Transverse colon (tissue), 4 donors: Measurements from ENCODE around the gene GTF2H3. TPM values are rescaled to one million over a fixed set of nuclear protein-coding genes. Genes with fewer than 3 reads are reported as not detected.
"Not testable (repeated sequence)": the region's sequence is repeated elsewhere in the genome, so short reads cannot be mapped to it uniquely, and the experiment has no call there.

Experiments
- DNase-seq: peaks from one replicate; pipeline ENCODE4 v3.0.0-alpha.2; 2019
- H3K27ac ChIP-seq, 4 donors: fragments of 200-600 bp; sonication (generic); 2 replicates each; pipeline ENCODE4 v1.5.1; 2016 to 2018; ENCODE audit warnings: inconsistent platforms in 4 of 4
- H3K27me3 ChIP-seq: fragments of 200-600 bp; sonication (generic); 2 replicates; pipeline ENCODE4 v1.5.1; 2017; ENCODE audit warnings: inconsistent platforms
- H3K36me3 ChIP-seq, 4 donors: fragments of 200-600 bp; sonication (generic); 2 replicates each; pipeline ENCODE4 v1.5.1; 2017 to 2019; ENCODE audit warnings: inconsistent platforms in 4 of 4
- H3K4me1 ChIP-seq, 4 donors: fragments of 200-600 bp; sonication (generic); 2 replicates each; pipeline ENCODE4 v1.5.1; 2017 to 2020; ENCODE audit warnings: inconsistent platforms in 4 of 4
- H3K4me3 ChIP-seq, 4 donors: fragments of 200-600 bp; sonication (generic); 1 replicate in 1 of 4; 2 replicates in 3 of 4; pipeline versions ENCODE4 v1.5.1 to v1.6.1; 2017 to 2019; ENCODE audit warnings: inconsistent platforms in 4 of 4
- H3K9me3 ChIP-seq, 2 donors: fragments of 200-600 bp; sonication (generic); 2 replicates each; pipeline ENCODE4 v1.5.1; 2017 to 2019; ENCODE audit warnings: inconsistent platforms in 2 of 2
- CTCF ChIP-seq, 5 experiments: fragments of 200-600 bp in 3 of 5; fragments of 450-650 bp in 2 of 5; sonication (generic) in 3 of 5; IDR thresholded peaks; 1 replicate in 2 of 5; 2 replicates in 3 of 5; pipeline ENCODE4 v1.5.1; 2016 to 2017; ENCODE audit warnings: antibody characterized with exemption in 5 of 5, inconsistent platforms in 3 of 5, mild to moderate bottlenecking in 2 of 5, moderate library complexity in 1 of 5
- EP300 ChIP-seq: sonication (generic); formaldehyde crosslinking; IDR thresholded peaks from one replicate; pipeline ENCODE4 v1.6.1; 2017; ENCODE audit warnings: antibody characterized with exemption, low read depth
- POLR2A ChIP-seq: fragments of 450-650 bp; IDR thresholded peaks from one replicate; pipeline ENCODE4 v1.6.1; 2016; ENCODE audit warnings: antibody characterized with exemption, mild to moderate bottlenecking, moderate library complexity
- POLR2AphosphoS5 ChIP-seq, 3 donors: sonication (generic); formaldehyde crosslinking; IDR thresholded peaks; one replicate each; pipeline ENCODE4 v1.6.1; 2016; ENCODE audit warnings: antibody characterized with exemption in 3 of 3
- WGBS, 2 donors: methylation state at CpG; one replicate each; pipeline ENCODE4 v1.1.5; 2018; ENCODE audit warnings: low coverage in 1 of 2; 5-methylcytosine and 5-hydroxymethylcytosine counted together
- in situ Hi-C, 4 donors: fragments of 200-750 bp; cut with MboI; loops; one replicate each; pipeline versions ENCODE4 v1.15.0 to v1.15.1; 2017; ENCODE audit warnings: low sequenced_read_pairs in 3 of 4, low pct_ligation_motif_present in 1 of 4, low pct_unique_long_range_greater_than_20kb in 1 of 4
- intact Hi-C: fragments of 100-400 bp; cut with DNase I; formaldehyde crosslinking; loops from one replicate; pipeline ENCODE4 v1.15.1; 2023; ENCODE audit warnings: low total_unique reads
- total RNA-seq, 4 donors: library from RNA; depleted of rRNA; stranded (reverse); fragments of >200 nt; gene quantifications; one replicate each; pipeline ENCODE4 v1.1.0, GENCODE V29; 2016

The GTF2H3 gene
- total RNA-seq, 4 donors from 2014 or later, result 2.6 to 14.3 (median 11.6) TPM

- intact Hi-C loops, result no loop called here
- in situ Hi-C loops, result no loop called here
- no peaks in the 10 kb centered on the region for H3K9me3 ChIP-seq
- H3K27me3 ChIP-seq, result no peaks in the 10 kb centered on the region
- H3K27ac ChIP-seq, result peak overlapping the region; percentile 87 to 93 (median 89)
- peaks cover 0 to 6% (median 3%) of the 10 kb centered on the region in 4 donors for H3K36me3 ChIP-seq
- WGBS, 2 donors, result 5 to 11% methylated on average over 6 to 7 of the region's 7 CpGs
- TF ChIP-seq EP300 (no peak), POLR2AphosphoS5 (IDR thresholded peaks at IDR 0.05) (no peak), CTCF (IDR thresholded peaks at IDR 0.05) (no peak), POLR2A (no peak)
- peak overlapping the region; percentile 72 to 94 (median 90) for H3K4me3 ChIP-seq
- DNase-seq, result no peak
- H3K4me1 ChIP-seq, result peaks cover 0 to 24% (median 13%) of the 10 kb centered on the region in 4 donors
These were observed 30.9 kb upstream of the GTF2H3 start for GRCh38 chr12:123602651-123603195.

- H3K4me3 ChIP-seq, intact Hi-C loops: not testable (repeated sequence)
- WGBS, 2 donors, result 87 to 94% methylated on average over 4 to 11 of the region's 11 CpGs
These were observed 30.1 kb upstream of the GTF2H3 start for GRCh38 chr12:123603495-123603894.

GRCh38 chr12:123607756-123608155 is 25.9 kb upstream of the GTF2H3 start:
- peaks cover 0 to 42% (median 19%) of the 10 kb centered on the region in 4 donors for H3K36me3 ChIP-seq
- 78 to 88% methylated on average over 2 to 4 of the region's 4 CpGs for WGBS, 2 donors
- in situ Hi-C loops, result no loop called here

More at GRCh38 chr12:123603495-123603894, 30.1 kb upstream of the GTF2H3 start:
- peaks cover 0 to 24% (median 13%) of the 10 kb centered on the region in 4 donors for H3K4me1 ChIP-seq
- H3K27me3 ChIP-seq, H3K36me3 ChIP-seq, H3K9me3 ChIP-seq, in situ Hi-C loops, H3K27ac ChIP-seq, DNase-seq: not testable (repeated sequence)

GRCh38 chr12:123608182-123608581 is 25.4 kb upstream of the GTF2H3 start:
- Histone ChIP-seq H3K36me3 (peaks cover 0 to 47% (median 21%) of the 10 kb centered on the region in 4 donors), H3K9me3 (no peaks in the 10 kb centered on the region), H3K27me3 (no peaks in the 10 kb centered on the region), H3K4me1 (peaks cover 0 to 11% (median under 1%) of the 10 kb centered on the region in 4 donors), H3K4me3 (no peak overlapping the region), H3K27ac (no peak overlapping the region)
- 66 to 69% methylated on average over 5 to 8 of the region's 8 CpGs for WGBS, 2 donors
- no peak for DNase-seq
- in situ Hi-C loops (no loop called here), intact Hi-C loops (no loop called here)
- peak; percentile 16 to 27 (median 16) for TF ChIP-seq POLR2AphosphoS5 (IDR thresholded peaks at IDR 0.05)
- TF ChIP-seq POLR2A, result no peak

More at GRCh38 chr12:123607756-123608155, 25.9 kb upstream of the GTF2H3 start:
- DNase-seq, result no peak
- no peak for TF ChIP-seq EP300
- no peak for TF ChIP-seq POLR2AphosphoS5 (IDR thresholded peaks at IDR 0.05)
- no peak for TF ChIP-seq POLR2A
- no peak for TF ChIP-seq CTCF (IDR thresholded peaks at IDR 0.05)
- Histone ChIP-seq H3K4me3 (no peak overlapping the region), H3K9me3 (no peaks in the 10 kb centered on the region), H3K27me3 (no peaks in the 10 kb centered on the region), H3K27ac (peak overlapping the region in 2 of 4 donors; percentile 3 to 39), H3K4me1 (peaks cover 0 to 15% (median 4%) of the 10 kb centered on the region in 4 donors)
- intact Hi-C loops, result no loop called here

- intact Hi-C loops, result no loop called here
These were observed 19.5 kb upstream of the GTF2H3 start for GRCh38 chr12:123614110-123614509.

More at GRCh38 chr12:123614110-123614509, 19.5 kb upstream of the GTF2H3 start:
- Histone ChIP-seq H3K9me3 (no peaks in the 10 kb centered on the region), H3K27me3 (no peaks in the 10 kb centered on the region), H3K27ac (no peak overlapping the region), H3K4me3 (no peak overlapping the region), H3K36me3 (peaks cover 0 to 69% (median 25%) of the 10 kb centered on the region in 4 donors), H3K4me1 (no peaks in the 10 kb centered on the region)
- DNase-seq, result no peak
- 99% methylated on average over 2 of the region's 2 CpGs; no CpG with 5 or more reads in 1 of the 2 donors for WGBS, 2 donors
- in situ Hi-C loops, result no loop called here
- TF ChIP-seq POLR2AphosphoS5 (IDR thresholded peaks at IDR 0.05), result no peak
